Pancreas (tissue), 10 donors: ENCODE results near the gene KIF5C. TPM values are rescaled to one million over a fixed set of nuclear protein-coding genes. Genes with fewer than 3 reads are reported as not detected.
A peak's percentile ranks its signal among the peaks of the same experiment; 100 is the strongest.

Source experiments
- ATAC-seq, 4 donors: fragments of 200-7000 bp; cut with Tn5 transposase; one replicate each; pipeline versions ENCODE4 v1.8.0 to v1.9.1; 2020; ENCODE audit warnings: mild to moderate bottlenecking in 4 of 4, moderate library complexity in 4 of 4
- DNase-seq, 6 donors: peaks; one replicate each; pipeline ENCODE4 v3.0.0-alpha.2; 2020
- FAIRE-seq: peaks from 2 replicates; lab custom pipeline; 2012; peaks lifted over from hg19 to GRCh38; lab: Jason Lieb, UNC
- H3K27ac ChIP-seq, 4 donors: fragments of 200-600 bp; sonication (generic); 1 replicate in 3 of 4; 2 replicates in 1 of 4; pipeline versions ENCODE4 v1.5.0 to v1.8.0; 2020
- H3K27me3 ChIP-seq, 4 donors: fragments of 200-600 bp; one replicate each; pipeline ENCODE4 v1.8.0; 2021
- H3K36me3 ChIP-seq, 3 donors: fragments of 200-600 bp; sonication (generic) in 1 of 3; one replicate each; pipeline versions ENCODE4 v1.5.0 to v1.8.0; 2020 to 2021
- H3K4me1 ChIP-seq, 3 donors: fragments of 200-600 bp; one replicate each; pipeline ENCODE4 v1.8.0; 2021
- H3K4me3 ChIP-seq, 4 donors: fragments of 200-600 bp; sonication (generic) in 2 of 4; one replicate each; pipeline versions ENCODE4 v1.5.0 to v1.8.0; 2020 to 2021
- H3K9me3 ChIP-seq, 4 donors: fragments of 200-600 bp; one replicate each; pipeline ENCODE4 v1.8.0; 2021
- CTCF ChIP-seq, 4 donors: fragments of 200-600 bp; sonication (generic) in 3 of 4; IDR thresholded peaks; one replicate each; pipeline versions ENCODE4 v1.5.0 to v1.8.0; 2021; ENCODE audit warnings: antibody characterized with exemption in 4 of 4
- WGBS, 2 donors: extraction: QIAGEN DNeasy Blood & Tissue Kit; methylation state at CpG; one replicate each; pipeline ENCODE4 v1.1.7; 2013; 5-methylcytosine and 5-hydroxymethylcytosine counted together
- intact Hi-C, 3 donors: fragments of 100-400 bp; cut with DNase I; formaldehyde crosslinking; loops; one replicate each; pipeline versions ENCODE4 v1.11.1 to v1.14.2; 2022
- polyA plus RNA-seq, 2 donors: library from polyadenylated mRNA; stranded (reverse); fragments of 200-250 nt; gene quantifications; one replicate each; pipeline ENCODE4 v1.2.3, GENCODE V29; 2013
- total RNA-seq, 6 donors: library from RNA; stranded (reverse); fragmentation: NEBNext Ultra II Directional in 4 of 6; extraction: Animal tissue kit (Norgen Biotek cat#: 25700) in 4 of 6; gene quantifications; one replicate each; pipeline versions ENCODE4 v1.2.1 to v1.2.4, GENCODE V29; 2021 to 2023
- donor health status: healthy with polysubstance abuse.
- donor health status: DM: no; HTN: no; CAD: no; lungs with moderate emphysema.
- donor health status: DM: no; HTN: no; CAD: no.
- donor health status: control.
- donor health status: control.
- donor health status: Bipolar disorder and iron deficiency.
- donor health status: DM: yes; HTN: yes; CAD: no.
- donor health status: DM: no; HTN: no; CAD: no.
- donor health status: DM: no; HTN: no; CAD: no.
- donor health status: DM: yes; HTN: yes; CAD: no.

Gene KIF5C
- total and polyA plus RNA-seq, 8 donors: 0.88 to 10.2 (median 2.8) TPM

GRCh38 chr2:148885988-148886387, 11.0 kb downstream of the KIF5C start:
- no peak for ATAC-seq
- no peaks in the 10 kb centered on the region for H3K27me3 ChIP-seq
- H3K27ac ChIP-seq: no peak overlapping the region
- intact Hi-C loops: no loop called here
- peaks cover 0 to 8% (median 0%) of the 10 kb centered on the region in 3 donors for H3K4me1 ChIP-seq
- H3K36me3 ChIP-seq: no peaks in the 10 kb centered on the region
- no peak for FAIRE-seq
- 14 to 16% methylated on average over 3 of the region's 3 CpGs for WGBS, 2 donors
- no peaks in the 10 kb centered on the region for H3K9me3 ChIP-seq
- DNase-seq: no peak
- no peak for TF ChIP-seq CTCF (IDR thresholded peaks at IDR 0.05)
- H3K4me3 ChIP-seq: no peak overlapping the region

- intact Hi-C loops: no loop called here
- Histone ChIP-seq H3K27me3 (no peaks in the 10 kb centered on the region), H3K4me3 (peak overlapping the region in 2 of 4 donors; percentile 10 to 33), H3K9me3 (no peaks in the 10 kb centered on the region), H3K27ac (no peak overlapping the region), H3K36me3 (no peaks in the 10 kb centered on the region), H3K4me1 (peaks cover 0 to 8% (median 0%) of the 10 kb centered on the region in 3 donors)
- peak in 2 of 4 donors; percentile 38 to 49 for ATAC-seq
- no peak for DNase-seq
- no peak for TF ChIP-seq CTCF (IDR thresholded peaks at IDR 0.05)
- WGBS, 2 donors: 19% methylated on average over 19 of the region's 19 CpGs
- FAIRE-seq: no peak
Observed at GRCh38 chr2:148887350-148888002, 12.4 kb downstream of the KIF5C start.

GRCh38 chr2:148888003-148888501, 13.0 kb downstream of the KIF5C start:
- H3K4me1 ChIP-seq: peaks cover 0 to 8% (median 0%) of the 10 kb centered on the region in 3 donors
- H3K36me3 ChIP-seq: no peaks in the 10 kb centered on the region
- H3K27ac ChIP-seq: no peak overlapping the region
- H3K27me3 ChIP-seq: no peaks in the 10 kb centered on the region
- DNase-seq (peak in 2 of 6 donors; percentile 17 to 65), ATAC-seq (peak in 3 of 4 donors; percentile 36 to 64 (median 56)), FAIRE-seq (no peak)
- 4% methylated on average over 34 of the region's 34 CpGs for WGBS, 2 donors
- peak overlapping the region in 2 of 4 donors; percentile 10 to 33 for H3K4me3 ChIP-seq
- intact Hi-C loops: no loop called here
- H3K9me3 ChIP-seq: no peaks in the 10 kb centered on the region
- no peak for TF ChIP-seq CTCF (IDR thresholded peaks at IDR 0.05)

DNA sequence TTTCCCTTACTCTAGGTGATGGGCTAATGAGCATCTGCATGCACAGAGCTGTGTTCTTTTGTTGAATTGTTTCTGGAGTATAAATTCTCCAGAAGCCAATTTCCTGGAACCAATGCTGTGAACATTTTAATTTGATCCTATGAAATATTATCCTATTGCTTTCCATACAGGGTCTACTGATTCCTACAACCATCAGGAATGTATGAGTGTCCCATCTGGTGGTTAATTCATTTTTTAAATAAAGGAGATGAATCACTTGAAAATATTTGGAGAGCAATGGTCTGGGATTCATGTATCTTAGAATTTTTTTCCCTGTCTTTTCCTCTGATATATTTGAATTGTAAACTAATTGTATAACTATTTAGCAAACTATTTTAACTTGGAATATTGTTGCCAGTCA, 14.0 kb downstream of the KIF5C start:
- no peak for ATAC-seq
- no peak for DNase-seq
- Histone ChIP-seq H3K27ac (no peak overlapping the region), H3K27me3 (no peaks in the 10 kb centered on the region), H3K4me3 (no peak overlapping the region), H3K36me3 (no peaks in the 10 kb centered on the region), H3K4me1 (peaks cover 0 to 8% (median 0%) of the 10 kb centered on the region in 3 donors), H3K9me3 (no peaks in the 10 kb centered on the region)
- intact Hi-C loops: no loop called here
- no peak for TF ChIP-seq CTCF (IDR thresholded peaks at IDR 0.05)
- no peak for FAIRE-seq

GRCh38 chr2:148893906-148894305, 18.9 kb downstream of the KIF5C start:
- no peak for ATAC-seq
- Histone ChIP-seq H3K4me3 (no peak overlapping the region), H3K9me3 (no peaks in the 10 kb centered on the region), H3K27me3 (no peaks in the 10 kb centered on the region), H3K36me3 (no peaks in the 10 kb centered on the region), H3K27ac (no peak overlapping the region), H3K4me1 (no peaks in the 10 kb centered on the region)
- no peak for DNase-seq
- FAIRE-seq: no peak
- TF ChIP-seq CTCF (IDR thresholded peaks at IDR 0.05): no peak
- intact Hi-C loops: no loop called here
